Naive thymus-derived CD4-positive, alpha-beta T cell (primary cell): ENCODE measurements around the gene CUL4A. TPM values are rescaled to one million over a fixed set of nuclear protein-coding genes. Genes with fewer than 3 reads are reported as not detected.
A peak's percentile ranks its signal among the peaks of the same experiment; 100 is the strongest.

ENCODE experiments used
- ATAC-seq: fragments of 150-1000 bp; cut with Tn5 transposase; 2 replicates; pipeline ENCODE4 v1.10.0; 2021; ENCODE audit warnings: mild to moderate bottlenecking, moderate library complexity
- CTCF ChIA-PET: fragments of 350-600 bp; sonication (Branson Sonifier 250); formaldehyde crosslinking; loops from one replicate; lab custom pipeline; 2021; ENCODE audit warnings: antibody characterized with exemption; lab: Charles Lee
- POLR2A ChIA-PET: fragments of 350-600 bp; sonication (Branson Sonifier 250); formaldehyde crosslinking; loops from one replicate; lab custom pipeline; 2021; ENCODE audit warnings: antibody characterized with exemption, inconsistent platforms; lab: Charles Lee
- DNase-seq, 9 donors: peaks; one replicate each; pipeline versions ENCODE4 v3.0.0 to v3.0.0-alpha.2; 2020 to 2022; ENCODE audit warnings: mixed read lengths in 1 of 9
- H3K27ac ChIP-seq: one replicate; pipeline ENCODE4 v1.7.0; 2013; ENCODE audit warnings: mild to moderate bottlenecking, low read depth, low read length, moderate library complexity
- H3K27me3 ChIP-seq, 2 donors: one replicate each; pipeline ENCODE4 v1.7.0; 2013; ENCODE audit warnings: low read length in 2 of 2, mild to moderate bottlenecking in 2 of 2, moderate library complexity in 2 of 2; ENCODE audit not compliant: control insufficient read depth in 2 of 2, insufficient read depth in 2 of 2
- H3K36me3 ChIP-seq, 3 experiments: 1 replicate in 2 of 3; 2 replicates in 1 of 3; pipeline ENCODE4 v1.7.0; 2013; ENCODE audit warnings: low read length in 3 of 3, mild to moderate bottlenecking in 3 of 3, moderate library complexity in 1 of 3; ENCODE audit not compliant: insufficient read depth in 3 of 3, control insufficient read depth in 2 of 3
- H3K4me1 ChIP-seq, 2 donors: one replicate each; pipeline ENCODE4 v1.7.0; 2013; ENCODE audit warnings: low read length in 2 of 2, mild to moderate bottlenecking in 2 of 2, moderate library complexity in 1 of 2; ENCODE audit not compliant: control insufficient read depth in 2 of 2, insufficient read depth in 2 of 2
- H3K4me3 ChIP-seq: 2 replicates; pipeline ENCODE4 v1.7.0; 2013; ENCODE audit warnings: mild to moderate bottlenecking, low read length
- H3K9me3 ChIP-seq, 3 experiments: 1 replicate in 2 of 3; 2 replicates in 1 of 3; pipeline ENCODE4 v1.7.0; 2013; ENCODE audit warnings: low read length in 3 of 3; ENCODE audit not compliant: control insufficient read depth in 2 of 3
- H3K27ac Mint-ChIP-seq, 9 donors: one replicate each; pipeline ENCODE4 v1.8.0; 2020 to 2022; ENCODE audit warnings: mixed read lengths in 9 of 9, mild to moderate bottlenecking in 8 of 9, moderate library complexity in 5 of 9, inconsistent platforms in 2 of 9
- H3K27me3 Mint-ChIP-seq, 5 donors: one replicate each; pipeline ENCODE4 v1.8.0; 2021 to 2022; ENCODE audit warnings: mixed read lengths in 5 of 5, mild to moderate bottlenecking in 1 of 5
- H3K36me3 Mint-ChIP-seq, 5 donors: one replicate each; pipeline ENCODE4 v1.8.0; 2020 to 2022; ENCODE audit warnings: mixed read lengths in 5 of 5, mild to moderate bottlenecking in 3 of 5, inconsistent platforms in 1 of 5
- H3K4me1 Mint-ChIP-seq, 7 donors: one replicate each; pipeline ENCODE4 v1.8.0; 2020 to 2022; ENCODE audit warnings: mixed read lengths in 7 of 7, mild to moderate bottlenecking in 3 of 7, inconsistent platforms in 1 of 7
- H3K4me3 Mint-ChIP-seq, 10 donors: one replicate each; pipeline ENCODE4 v1.8.0; 2020 to 2022; ENCODE audit warnings: mild to moderate bottlenecking in 10 of 10, mixed read lengths in 10 of 10, moderate library complexity in 6 of 10, inconsistent platforms in 2 of 10
- H3K9me3 Mint-ChIP-seq, 11 donors: one replicate each; pipeline ENCODE4 v1.8.0; 2020 to 2022; ENCODE audit warnings: mixed read lengths in 11 of 11, mild to moderate bottlenecking in 4 of 11, inconsistent platforms in 1 of 11, moderate library complexity in 1 of 11
- intact Hi-C, 2 donors: fragments of 100-400 bp; cut with micrococcal nuclease; formaldehyde crosslinking; loops; one replicate each; pipeline ENCODE4 v1.15.1; 2023
- polyA plus RNA-seq, 2 donors: library from polyadenylated mRNA; unstranded; fragments of 300-500 nt; fragmentation: Illumina TruSeq; gene quantifications; one replicate each; pipeline ENCODE4 v1.2.3, GENCODE V29; 2021
- total RNA-seq, 6 experiments: library from RNA in 5 of 6; stranded (reverse) in 5 of 6; gene quantifications; 1 replicate in 5 of 6; 2 replicates in 1 of 6; pipeline ENCODE4 v1.2.3 and lab custom pipeline; 2021 to 2026

The CUL4A gene
- total and polyA plus RNA-seq, 7 experiments from 2014 or later = 35.0 to 94.7 (median 77.5) TPM

GRCh38 chr13:113176822-113177221, 32.6 kb upstream of the CUL4A start:
- ATAC-seq = no peak
- peaks cover 8 to 59% (median 40%) of the 10 kb centered on the region in 5 donors for H3K36me3 Mint-ChIP-seq
- H3K9me3 Mint-ChIP-seq = no peaks in the 10 kb centered on the region
- H3K27me3 ChIP-seq = no peaks in the 10 kb centered on the region
- CTCF ChIA-PET = no interaction called here
- H3K4me3 ChIP-seq = no peak overlapping the region
- no peak overlapping the region for H3K4me3 Mint-ChIP-seq
- peaks cover 7 to 47% of the 10 kb centered on the region in 2 donors for H3K4me1 ChIP-seq
- H3K36me3 ChIP-seq = peaks cover 7 to 72% (median 14%) of the 10 kb centered on the region in 3 experiments
- H3K27me3 Mint-ChIP-seq = no peaks in the 10 kb centered on the region
- no peaks in the 10 kb centered on the region for H3K9me3 ChIP-seq
- POLR2A ChIA-PET = interaction anchor here (1.1 kb wide), 1 partner anchor 14 kb away, joined by 4 read pairs; no protein-coding TSS in a partner anchor
- peaks cover 5 to 52% (median 9%) of the 10 kb centered on the region in 7 donors for H3K4me1 Mint-ChIP-seq
- H3K27ac ChIP-seq = no peak overlapping the region
- H3K27ac Mint-ChIP-seq = peak overlapping the region in 3 of 9 donors; percentile 88 to 94 (median 93)
- intact Hi-C loops = loop anchor here in 1 of 2 donors (2.0 kb wide), 1 partner anchor 32 kb away; the partner anchor contains the start of genes CUL4A and PCID2
- no peak for DNase-seq

- H3K36me3 Mint-ChIP-seq = peaks cover 9 to 68% (median 42%) of the 10 kb centered on the region in 5 donors
- no peaks in the 10 kb centered on the region for H3K9me3 Mint-ChIP-seq
- H3K27ac ChIP-seq = no peak overlapping the region
- intact Hi-C loops = no loop called here
- H3K4me1 Mint-ChIP-seq = peaks cover 5 to 51% (median 9%) of the 10 kb centered on the region in 7 donors
- DNase-seq = no peak
- no peak overlapping the region for H3K4me3 ChIP-seq
- no peaks in the 10 kb centered on the region for H3K27me3 ChIP-seq
- ChIA-PET POLR2A (interaction anchor here (0.6 to 1.0 kb wide), 2 partner anchors 21 to 29 kb away, joined by 3 read pairs; no protein-coding TSS in a partner anchor), CTCF (interaction anchor here (0.6 kb wide), 1 partner anchor 18 kb away, joined by 3 read pairs; no protein-coding TSS in a partner anchor)
- H3K36me3 ChIP-seq = peaks cover 11 to 71% (median 14%) of the 10 kb centered on the region in 3 experiments
- H3K27me3 Mint-ChIP-seq = no peaks in the 10 kb centered on the region
- H3K27ac Mint-ChIP-seq = peak overlapping the region in 7 of 9 donors; percentile 20 to 53 (median 41)
- H3K4me1 ChIP-seq = peaks cover 7 to 54% of the 10 kb centered on the region in 2 donors
- no peaks in the 10 kb centered on the region for H3K9me3 ChIP-seq
- H3K4me3 Mint-ChIP-seq = peak overlapping the region in 2 of 10 donors; percentile 42 to 43
- no peak for ATAC-seq
Measured at GRCh38 chr13:113178070-113178895, 31.1 kb upstream of the CUL4A start.

GRCh38 chr13:113178896-113179167, 30.6 kb upstream of the CUL4A start:
- Mint-ChIP-seq H3K9me3 (no peaks in the 10 kb centered on the region), H3K36me3 (peaks cover 12 to 72% (median 46%) of the 10 kb centered on the region in 5 donors), H3K4me3 (peak overlapping the region in 1 of 10 donors; percentile 23), H3K27ac (peak overlapping the region in 3 of 9 donors; percentile 4 to 53 (median 28)), H3K27me3 (no peaks in the 10 kb centered on the region), H3K4me1 (peaks cover 5 to 56% (median 9%) of the 10 kb centered on the region in 7 donors)
- Histone ChIP-seq H3K27ac (no peak overlapping the region), H3K4me3 (no peak overlapping the region), H3K9me3 (no peaks in the 10 kb centered on the region), H3K27me3 (no peaks in the 10 kb centered on the region), H3K36me3 (peaks cover 14 to 77% (median 16%) of the 10 kb centered on the region in 3 experiments), H3K4me1 (peaks cover 7 to 59% of the 10 kb centered on the region in 2 donors)
- no peak for ATAC-seq
- CTCF ChIA-PET = interaction anchor here (0.6 kb wide), 1 partner anchor 18 kb away, joined by 3 read pairs; no protein-coding TSS in a partner anchor
- DNase-seq = no peak
- POLR2A ChIA-PET = interaction anchor here (0.6 to 1.0 kb wide), 2 partner anchors 22 to 29 kb away, joined by 3 read pairs; no protein-coding TSS in a partner anchor
- intact Hi-C loops = no loop called here

GRCh38 chr13:113179374-113180230, 29.8 kb upstream of the CUL4A start:
- H3K4me3 Mint-ChIP-seq = peak overlapping the region in 3 of 10 donors; percentile 33 to 44 (median 33)
- ATAC-seq (peak; percentile 68), DNase-seq (peak in 3 of 9 donors; percentile 17 to 53 (median 34))
- no peak overlapping the region for H3K27ac ChIP-seq
- H3K27me3 Mint-ChIP-seq = no peaks in the 10 kb centered on the region
- peaks cover 5 to 57% (median 9%) of the 10 kb centered on the region in 7 donors for H3K4me1 Mint-ChIP-seq
- H3K9me3 ChIP-seq = no peaks in the 10 kb centered on the region
- H3K4me1 ChIP-seq = peaks cover 8 to 66% of the 10 kb centered on the region in 2 donors
- ChIA-PET CTCF (interaction anchor here (0.6 kb wide), 1 partner anchor 17 kb away, joined by 3 read pairs; no protein-coding TSS in a partner anchor), POLR2A (interaction anchor here (0.6 to 2.2 kb wide), 4 partner anchors 23 to 31 kb away, joined by 3 to 8 read pairs (median 3); partner anchors contain the start of genes CUL4A and PCID2)
- peaks cover 12 to 69% (median 46%) of the 10 kb centered on the region in 5 donors for H3K36me3 Mint-ChIP-seq
- intact Hi-C loops = no loop called here
- no peaks in the 10 kb centered on the region for H3K9me3 Mint-ChIP-seq
- H3K36me3 ChIP-seq = peaks cover 14 to 80% (median 16%) of the 10 kb centered on the region in 3 experiments
- peak overlapping the region in 8 of 9 donors; percentile 41 to 90 (median 76) for H3K27ac Mint-ChIP-seq
- H3K27me3 ChIP-seq = no peaks in the 10 kb centered on the region
- no peak overlapping the region for H3K4me3 ChIP-seq

- no peaks in the 10 kb centered on the region for H3K27me3 Mint-ChIP-seq
- ChIA-PET POLR2A (interaction anchor here (0.8 kb wide), 1 partner anchor 26 kb away, joined by 3 read pairs; the partner anchor contains the start of gene PCID2), CTCF (no interaction called here)
- Histone ChIP-seq H3K9me3 (no peaks in the 10 kb centered on the region), H3K4me1 (peaks cover 6 to 78% of the 10 kb centered on the region in 2 donors), H3K36me3 (peaks cover 14 to 63% (median 16%) of the 10 kb centered on the region in 3 experiments), H3K27me3 (no peaks in the 10 kb centered on the region), H3K4me3 (no peak overlapping the region), H3K27ac (no peak overlapping the region)
- no peak for DNase-seq
- ATAC-seq = no peak
- no peak overlapping the region for H3K4me3 Mint-ChIP-seq
- intact Hi-C loops = no loop called here
- H3K36me3 Mint-ChIP-seq = peaks cover 7 to 58% (median 38%) of the 10 kb centered on the region in 5 donors
- H3K4me1 Mint-ChIP-seq = peaks cover 13 to 67% (median 14%) of the 10 kb centered on the region in 7 donors
- peak overlapping the region in 4 of 9 donors; percentile 1 to 83 (median 46) for H3K27ac Mint-ChIP-seq
- no peaks in the 10 kb centered on the region for H3K9me3 Mint-ChIP-seq
Measured at GRCh38 chr13:113182046-113182445, 27.4 kb upstream of the CUL4A start.
